ENCODE data around the gene RTN1. TPM values are rescaled to one million over a fixed set of nuclear protein-coding genes. Genes with fewer than 3 reads are reported as not detected.

Gene RTN1
- total and polyA plus RNA-seq, 10 of the 15 experiments (the other 5 are each of a cell fraction or from before 2014, with no cell fraction given): 0.03 to 0.55 (median 0.13) TPM; not detected in 4

DNA sequence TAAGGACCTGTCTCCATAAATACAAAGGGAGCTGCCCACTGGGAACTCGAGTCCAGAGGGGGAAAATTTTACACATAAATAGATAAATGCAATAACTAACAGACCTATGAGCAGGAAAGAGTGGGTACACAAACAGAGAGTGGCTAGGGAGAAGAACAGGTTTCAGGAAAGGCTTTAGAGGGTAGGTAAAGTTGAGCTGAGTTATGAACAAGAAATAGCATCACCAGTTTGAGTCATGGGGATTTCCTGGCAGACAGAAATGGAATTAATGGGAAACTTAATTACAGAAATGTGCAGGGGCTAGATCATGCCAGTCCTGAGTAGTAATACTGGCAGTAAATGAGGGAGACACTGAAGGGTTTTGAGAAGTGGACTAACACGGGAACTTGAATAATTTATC is 236.0 kb downstream of the RTN1 start:
- FAIRE-seq: no peak
- ATAC-seq: peak; percentile 27; the same call in 2 of the 3 replicates
- ChIA-PET RAD21 (ENCODE audit: unreplicated experiment) (no interaction called here), POLR2A (interaction anchor here (0.6 kb wide), 1 partner anchor 480 kb away, joined by 3 read pairs; no protein-coding TSS in a partner anchor), CTCF (interaction anchor here (1.1 to 1.5 kb wide), 2 partner anchors 262 to 550 kb away, joined by 3 to 5 read pairs; no protein-coding TSS in a partner anchor), SMC1A (ENCODE audit: uncharacterized antibody, unreplicated experiment) (interaction anchor here (0.7 kb wide), 2 partner anchors 54 to 550 kb away, joined by 3 to 4 read pairs; no protein-coding TSS in a partner anchor)
- Histone ChIP-seq H3K36me3 (ENCODE audit: control insufficient read depth in 2 of 2, insufficient read depth in 2 of 2, low read length in 1 of 2) (no peaks in the 10 kb centered on the region), H3K27me3 (replicated peaks in 1 of 2; ENCODE audit: control insufficient read depth in 2 of 2, insufficient read depth in 2 of 2, low read length in 1 of 2) (peaks cover 3 to 4% of the 10 kb centered on the region in 2 experiments; a peak in 3 of 4 replicates), H3K9me3 (replicated peaks; ENCODE audit: control insufficient read depth, insufficient read depth, low read length) (no peaks in the 10 kb centered on the region), H3K4me2 (ENCODE audit: control insufficient read depth, insufficient read depth) (no peak overlapping the region), H3K79me2 (ENCODE audit: control insufficient read depth, insufficient read depth, low read length) (no peaks in the 10 kb centered on the region), H4K20me1 (ENCODE audit: control insufficient read depth, insufficient read depth) (no peaks in the 10 kb centered on the region), H3K27ac (ENCODE audit: control insufficient read depth, insufficient read depth) (no peak overlapping the region), H2AFZ (ENCODE audit: control insufficient read depth, low read depth, low read length) (no peak overlapping the region), H3K4me3 (no peak overlapping the region), H3K9ac (ENCODE audit: control insufficient read depth, insufficient read depth, low read length) (no peak overlapping the region), H3K4me1 (ENCODE audit: control insufficient read depth, insufficient read depth, low read length) (no peaks in the 10 kb centered on the region)
- no TSS peak for BruUV-seq (replicated peaks)
- no peak for DNase-seq (ENCODE audit: low read depth, low spot score)
- no peak for TF ChIP-seq TBL1XR1 (IDR thresholded peaks at IDR 0.05; ENCODE audit: low read depth, low read length)
- no peak for TF ChIP-seq TAF1 (IDR thresholded peaks at IDR 0.05; ENCODE audit: borderline replicate concordance, low read depth, low read length)
- TF ChIP-seq JUNB (IDR thresholded peaks at IDR 0.05): 0 out of 2 replicates have a peak, but pooled peaks have one; percentile 8
- TF ChIP-seq ZBED1 (IDR thresholded peaks at IDR 0.05; ENCODE audit: borderline replicate concordance): no peak
- no peak for TF ChIP-seq POLR2AphosphoS2 (IDR thresholded peaks at IDR 0.05; ENCODE audit: low read depth, low read length)
- no peak for TF ChIP-seq LARP7 (IDR thresholded peaks at IDR 0.05)
- TF ChIP-seq PML (IDR thresholded peaks at IDR 0.05; ENCODE audit: low read length): no peak
- in situ Hi-C loops (cut with MboI) (loop anchor here (5.0 kb wide), 1 partner anchor 553 kb away; no protein-coding TSS in a partner anchor), intact Hi-C loops (cut with micrococcal nuclease; ENCODE audit: unreplicated experiment) (loop anchor here (10.0 kb wide), 1 partner anchor 420 kb away; no protein-coding TSS in a partner anchor)
- WGBS (ENCODE audit: insufficient coverage, insufficient replicate concordance, low lambda C conversion rate, missing lambda C conversion rate): 0% methylated on average over 2 of the region's 2 CpGs

DNA sequence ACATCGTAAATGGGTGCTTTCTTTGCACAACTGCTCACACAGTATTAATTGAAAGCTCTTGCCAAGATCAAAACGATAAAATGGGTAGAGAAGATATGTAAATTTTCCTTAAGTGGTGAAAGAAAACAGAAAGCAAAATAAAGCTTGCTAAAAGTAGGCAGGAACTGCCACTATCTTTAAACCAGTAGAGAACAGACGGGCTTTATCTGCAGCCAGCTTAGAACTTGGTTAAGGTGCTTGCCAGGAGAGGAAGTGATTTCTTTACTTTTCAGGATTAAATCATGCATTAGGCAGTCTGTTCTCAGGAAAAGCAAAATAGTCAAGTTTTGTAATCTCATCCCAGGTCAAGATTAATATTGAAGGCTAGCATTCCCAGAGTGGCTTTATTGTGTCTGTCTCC is 237.1 kb downstream of the RTN1 start:
- Histone ChIP-seq H3K4me2 (ENCODE audit: control insufficient read depth, insufficient read depth) (no peak overlapping the region), H3K36me3 (ENCODE audit: control insufficient read depth in 2 of 2, insufficient read depth in 2 of 2, low read length in 1 of 2) (no peaks in the 10 kb centered on the region), H3K9ac (ENCODE audit: control insufficient read depth, insufficient read depth, low read length) (no peak overlapping the region), H3K4me3 (no peak overlapping the region), H2AFZ (ENCODE audit: control insufficient read depth, low read depth, low read length) (no peak overlapping the region), H3K4me1 (ENCODE audit: control insufficient read depth, insufficient read depth, low read length) (no peaks in the 10 kb centered on the region), H3K27ac (ENCODE audit: control insufficient read depth, insufficient read depth) (no peak overlapping the region), H3K27me3 (replicated peaks in 1 of 2; ENCODE audit: control insufficient read depth in 2 of 2, insufficient read depth in 2 of 2, low read length in 1 of 2) (peaks cover 3 to 4% of the 10 kb centered on the region in 2 experiments; a peak in 3 of 4 replicates), H4K20me1 (ENCODE audit: control insufficient read depth, insufficient read depth) (no peaks in the 10 kb centered on the region), H3K79me2 (ENCODE audit: control insufficient read depth, insufficient read depth, low read length) (no peaks in the 10 kb centered on the region), H3K9me3 (replicated peaks; ENCODE audit: control insufficient read depth, insufficient read depth, low read length) (no peaks in the 10 kb centered on the region)
- DNase-seq (ENCODE audit: low read depth, low spot score) (no peak), FAIRE-seq (no peak), ATAC-seq (no peak)
- in situ Hi-C loops (cut with MboI): loop anchor here (5.0 kb wide), 1 partner anchor 554 kb away; no protein-coding TSS in a partner anchor
- BruUV-seq (replicated peaks): no TSS peak
- CTCF ChIA-PET: interaction anchor here (0.7 to 2.6 kb wide), 21 partner anchors 7 to 717 kb away, joined by 3 to 35 read pairs (median 5); partner anchors contain the start of gene DHRS7
- WGBS (ENCODE audit: insufficient coverage, insufficient replicate concordance, low lambda C conversion rate, missing lambda C conversion rate): 36% methylated on average over 3 of the region's 3 CpGs
- RAD21 ChIA-PET (ENCODE audit: unreplicated experiment): interaction anchor here (1.1 to 2.4 kb wide), 5 partner anchors 10 to 550 kb away, joined by 4 to 22 read pairs (median 11); no protein-coding TSS in a partner anchor
- POLR2A ChIA-PET: no interaction called here
- SMC1A ChIA-PET (ENCODE audit: uncharacterized antibody, unreplicated experiment): interaction anchor here (0.8 to 2.4 kb wide), 13 partner anchors 10 to 554 kb away, joined by 3 to 18 read pairs (median 6); no protein-coding TSS in a partner anchor
- intact Hi-C loops (cut with micrococcal nuclease; ENCODE audit: unreplicated experiment): loop anchor here (2.0 to 10.0 kb wide), 4 partner anchors 263 to 551 kb away; no protein-coding TSS in a partner anchor
- TF ChIP-seq CREB1 (IDR thresholded peaks at IDR 0.05; ENCODE audit: low read depth) (no peak), STAT1 (conservative IDR thresholded peaks at IDR 0.05) (no peak), IRF4 (IDR thresholded peaks at IDR 0.05; ENCODE audit: low read depth, low read length) (no peak), ZNF24 (IDR thresholded peaks at IDR 0.05) (no peak), IRF3 (IDR thresholded peaks at IDR 0.05) (no peak), CBX5 (IDR thresholded peaks at IDR 0.05; ENCODE audit: low read depth) (no peak), CHD1 (IDR thresholded peaks at IDR 0.05; ENCODE audit: low read depth, low read length) (no peak), TBL1XR1 (IDR thresholded peaks at IDR 0.05; ENCODE audit: low read depth, low read length) (no peak), YY1 (IDR thresholded peaks at IDR 0.05; ENCODE audit: low read depth, low read length) (no peak)
- TF ChIP-seq, protein P1, sequence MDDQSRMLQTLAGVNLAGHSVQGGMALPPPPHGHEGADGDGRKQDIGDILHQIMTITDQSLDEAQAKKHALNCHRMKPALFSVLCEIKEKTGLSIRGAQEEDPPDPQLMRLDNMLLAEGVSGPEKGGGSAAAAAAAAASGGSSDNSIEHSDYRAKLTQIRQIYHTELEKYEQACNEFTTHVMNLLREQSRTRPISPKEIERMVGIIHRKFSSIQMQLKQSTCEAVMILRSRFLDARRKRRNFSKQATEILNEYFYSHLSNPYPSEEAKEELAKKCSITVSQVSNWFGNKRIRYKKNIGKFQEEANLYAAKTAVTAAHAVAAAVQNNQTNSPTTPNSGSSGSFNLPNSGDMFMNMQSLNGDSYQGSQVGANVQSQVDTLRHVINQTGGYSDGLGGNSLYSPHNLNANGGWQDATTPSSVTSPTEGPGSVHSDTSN (IDR thresholded peaks at IDR 0.05; ENCODE audit: insufficient replicate concordance, low read depth, low read length): no peak
